ENCODE data around the gene TUBA8.
A peak's percentile ranks its signal among the peaks of the same experiment; 100 is the strongest.
"Not testable (repeated sequence)": the region's sequence is repeated elsewhere in the genome, so short reads cannot be mapped to it uniquely, and the experiment has no call there.

The TUBA8 gene

GRCh38 chr22:18067121-18067520, 43.5 kb upstream of the TUBA8 start:
- no peak overlapping the region for H3K4me3 ChIP-seq (ENCODE audit: low read depth, low read length)
- no peak for TF ChIP-seq CTCF (conservative IDR thresholded peaks at IDR 0.05; ENCODE audit: low read depth, low read length)
- no peak for DNase-seq (ENCODE audit: low read depth)

GRCh38 chr22:18067548-18068341, 42.9 kb upstream of the TUBA8 start:
- no peak for DNase-seq (ENCODE audit: low read depth)
- TF ChIP-seq CTCF (conservative IDR thresholded peaks at IDR 0.05; ENCODE audit: low read depth, low read length), result no peak

DNA sequence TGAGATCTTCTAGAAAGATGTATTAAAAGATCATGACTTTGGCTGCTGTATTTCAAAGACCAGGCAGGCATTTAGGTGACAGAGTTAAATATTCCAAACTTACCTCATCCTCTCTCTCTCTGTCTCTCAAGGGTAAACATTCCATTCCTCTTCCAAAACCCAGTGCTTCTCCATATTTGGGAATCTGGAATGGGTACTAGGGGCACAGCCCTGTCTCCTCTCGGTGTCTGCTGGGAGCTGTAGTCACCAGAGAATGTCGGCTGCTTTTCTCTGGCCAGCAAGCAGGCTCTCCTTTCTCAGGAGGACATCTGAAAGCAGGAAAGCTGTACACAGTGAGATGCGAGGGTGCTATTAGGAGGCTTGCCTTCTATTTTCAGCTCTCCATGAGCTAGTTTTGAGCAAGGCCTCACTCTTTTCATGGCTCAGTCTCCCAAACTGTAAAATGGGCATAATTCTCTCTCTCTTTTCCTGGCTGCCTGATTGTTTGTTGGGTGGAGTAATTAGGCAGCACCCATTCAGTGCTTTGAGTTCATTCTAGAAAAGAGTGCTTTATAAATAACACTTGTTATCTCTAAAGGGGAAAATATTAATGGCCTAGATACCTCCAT, 42.1 kb upstream of the TUBA8 start:
- TF ChIP-seq CTCF (conservative IDR thresholded peaks at IDR 0.05; ENCODE audit: low read depth, low read length), result no peak
- DNase-seq (ENCODE audit: low read depth), result no peak
- H3K4me3 ChIP-seq (ENCODE audit: low read depth, low read length), result no peak overlapping the region

More at GRCh38 chr22:18067548-18068341, 42.9 kb upstream of the TUBA8 start:
- no peak overlapping the region for H3K4me3 ChIP-seq (ENCODE audit: low read depth, low read length)

DNA sequence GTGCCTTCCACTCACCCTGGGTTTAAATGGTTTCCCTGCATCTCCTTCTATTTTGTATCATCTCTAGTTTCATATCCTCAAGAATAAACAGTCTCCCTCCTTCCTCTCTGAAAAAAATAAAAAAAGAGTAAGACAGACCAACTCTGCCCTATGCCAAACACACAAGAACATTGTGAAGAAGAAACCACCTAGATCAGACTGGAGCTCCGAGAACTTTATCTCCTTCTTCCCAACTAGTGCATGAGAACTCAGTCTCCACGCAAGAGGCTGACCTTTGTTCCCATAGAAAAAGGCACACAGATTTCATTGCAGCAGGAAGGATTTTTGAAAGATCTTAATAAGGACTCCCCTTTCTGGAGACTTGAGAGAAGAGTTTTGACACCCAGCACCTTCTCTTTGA, 41.6 kb upstream of the TUBA8 start:
- no peak for TF ChIP-seq CTCF (conservative IDR thresholded peaks at IDR 0.05; ENCODE audit: low read depth, low read length)
- no peak for DNase-seq (ENCODE audit: low read depth)
- H3K4me3 ChIP-seq (ENCODE audit: low read depth, low read length), result no peak overlapping the region

- no peak for DNase-seq (ENCODE audit: low read depth)
- no peak overlapping the region for H3K4me3 ChIP-seq (ENCODE audit: low read depth, low read length)
- TF ChIP-seq CTCF (conservative IDR thresholded peaks at IDR 0.05; ENCODE audit: low read depth, low read length), result no peak
Measured at GRCh38 chr22:18070041-18070440, 40.6 kb upstream of the TUBA8 start.

DNA sequence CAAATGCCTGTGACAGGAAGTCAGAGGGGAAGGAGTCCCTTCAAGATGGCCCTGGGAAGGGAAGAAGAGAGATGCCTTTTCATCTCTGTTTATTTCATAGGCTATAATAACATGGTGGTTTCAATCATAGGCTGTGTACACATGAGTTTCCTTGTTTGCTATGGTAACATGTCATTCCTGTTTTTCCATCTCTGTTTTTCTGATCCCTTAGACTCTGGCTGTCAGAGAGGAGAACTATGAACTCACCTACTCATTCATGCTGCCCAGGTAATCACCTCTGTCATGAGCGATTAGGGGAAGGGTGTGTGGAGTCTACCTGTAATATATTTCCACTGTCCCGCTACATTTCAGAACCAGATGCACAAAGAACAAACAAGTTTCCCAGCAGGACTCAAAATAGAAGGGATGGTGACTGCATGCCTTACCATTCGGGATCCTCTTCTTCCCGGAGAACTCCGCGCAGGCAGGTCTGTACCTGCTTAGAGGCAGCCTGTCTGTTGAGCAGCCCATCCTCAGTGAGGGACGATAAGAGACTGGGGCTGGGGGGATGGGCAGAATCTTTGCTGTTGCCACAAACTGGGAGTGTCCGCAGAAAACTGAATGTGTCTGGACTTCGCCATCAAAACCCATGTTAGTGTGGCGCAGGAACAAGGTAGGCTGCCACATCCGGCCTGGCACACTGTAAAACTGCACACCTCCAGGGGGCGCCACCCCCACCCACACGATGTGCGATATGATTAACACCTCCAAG, 39.9 kb upstream of the TUBA8 start:
- H3K4me3 ChIP-seq (ENCODE audit: low read depth, low read length), result no peak overlapping the region
- peak; percentile 27 for TF ChIP-seq CTCF (conservative IDR thresholded peaks at IDR 0.05; ENCODE audit: low read depth, low read length)
- no peak for DNase-seq (ENCODE audit: low read depth)

DNA sequence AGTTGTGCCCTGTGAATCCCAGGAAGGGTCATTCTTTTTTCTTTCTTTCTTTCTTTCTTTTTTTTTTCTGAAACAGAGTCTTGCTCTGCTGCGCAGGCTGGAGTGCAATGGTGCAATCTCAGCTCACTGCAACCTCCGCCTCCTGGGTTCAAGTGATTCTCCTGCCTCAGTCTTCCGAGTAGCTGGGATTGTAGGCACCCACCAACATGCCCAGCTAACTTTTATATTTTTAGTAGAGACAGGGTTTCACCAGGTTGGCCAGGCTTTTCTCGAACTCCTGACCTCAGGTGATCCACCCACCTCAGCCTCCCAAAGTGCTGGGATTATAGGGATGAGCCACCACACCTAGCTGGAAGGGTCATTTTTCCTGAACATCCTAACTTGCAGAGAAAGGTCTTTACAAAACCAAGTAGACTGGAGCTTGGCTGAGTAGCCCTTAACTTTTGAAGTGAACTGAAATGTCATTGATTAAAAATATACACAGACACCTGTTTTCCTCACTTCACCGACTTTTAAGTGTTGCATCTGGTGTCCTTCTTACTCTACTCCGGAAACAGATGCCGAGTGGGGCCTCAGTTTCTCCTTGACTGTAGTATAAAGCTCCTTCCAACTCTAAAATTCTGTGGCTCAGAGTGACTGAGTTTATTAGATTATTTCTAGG, 39.2 kb upstream of the TUBA8 start:
- H3K4me3 ChIP-seq (ENCODE audit: low read depth, low read length); DNase-seq (ENCODE audit: low read depth): not testable (repeated sequence)

Data from choroid plexus epithelial cell (primary cell).